HG03280 (cell line): ENCODE measurements around the gene NR2E1.

ENCODE experiments used
- ATAC-seq: cut with Tn5 transposase; IDR thresholded peaks from one replicate; pipeline ENCODE4 v1.9.1; 2021; ENCODE audit warnings: mild to moderate bottlenecking, moderate library complexity; ENCODE audit not compliant: unreplicated experiment

NR2E1 gene

DNA sequence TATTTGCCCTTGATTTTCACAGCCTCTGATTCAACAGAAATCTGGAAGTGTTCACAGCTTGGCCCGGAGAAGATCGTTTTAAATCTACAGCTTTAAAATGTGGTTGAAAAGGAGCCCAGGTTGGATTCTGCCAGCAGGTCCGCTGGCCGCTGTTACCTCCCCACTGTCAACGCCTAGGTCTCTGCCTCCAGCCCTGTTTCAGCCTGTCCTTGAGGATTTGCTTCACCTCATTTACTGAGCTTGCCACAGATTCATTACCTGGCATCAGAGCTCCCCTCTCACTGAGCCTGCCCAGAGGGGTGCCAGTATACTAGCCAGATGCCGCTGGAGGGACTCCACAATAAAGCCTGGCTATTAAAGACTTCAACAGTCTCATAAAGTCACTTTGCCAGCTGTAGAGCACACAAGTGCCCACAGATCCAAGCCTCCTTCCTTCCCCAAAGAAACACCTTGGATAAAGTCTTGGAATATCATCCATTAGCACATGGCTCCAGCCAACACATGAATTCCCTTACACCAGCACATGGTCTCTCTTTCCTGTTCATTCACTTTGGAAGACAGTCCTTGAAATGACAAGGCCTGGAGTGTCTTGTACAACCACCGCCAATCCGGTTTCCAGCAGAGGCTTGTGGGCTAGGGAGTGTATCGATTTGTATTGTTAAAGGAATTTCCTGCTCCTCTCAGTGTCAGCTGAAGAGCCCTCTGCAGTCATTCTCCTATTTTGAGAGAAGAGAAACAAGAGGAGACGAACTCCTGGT lies 9.5 kb upstream of the NR2E1 start:
- no peak for ATAC-seq

DNA sequence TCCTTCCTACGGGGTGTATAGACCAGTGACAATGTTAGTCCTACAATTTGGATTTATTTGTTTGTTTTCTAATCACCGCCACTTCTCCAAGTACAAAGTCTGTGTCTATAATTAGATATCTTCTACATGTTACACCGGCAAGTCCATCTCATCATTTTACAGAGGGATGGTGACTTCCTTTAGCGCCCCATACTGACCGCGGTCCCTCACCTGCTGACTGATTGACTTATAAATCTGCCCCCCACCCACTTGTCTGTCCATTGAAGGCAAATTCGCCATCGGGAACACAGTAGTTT lies 8.9 kb upstream of the NR2E1 start:
- no peak for ATAC-seq

DNA sequence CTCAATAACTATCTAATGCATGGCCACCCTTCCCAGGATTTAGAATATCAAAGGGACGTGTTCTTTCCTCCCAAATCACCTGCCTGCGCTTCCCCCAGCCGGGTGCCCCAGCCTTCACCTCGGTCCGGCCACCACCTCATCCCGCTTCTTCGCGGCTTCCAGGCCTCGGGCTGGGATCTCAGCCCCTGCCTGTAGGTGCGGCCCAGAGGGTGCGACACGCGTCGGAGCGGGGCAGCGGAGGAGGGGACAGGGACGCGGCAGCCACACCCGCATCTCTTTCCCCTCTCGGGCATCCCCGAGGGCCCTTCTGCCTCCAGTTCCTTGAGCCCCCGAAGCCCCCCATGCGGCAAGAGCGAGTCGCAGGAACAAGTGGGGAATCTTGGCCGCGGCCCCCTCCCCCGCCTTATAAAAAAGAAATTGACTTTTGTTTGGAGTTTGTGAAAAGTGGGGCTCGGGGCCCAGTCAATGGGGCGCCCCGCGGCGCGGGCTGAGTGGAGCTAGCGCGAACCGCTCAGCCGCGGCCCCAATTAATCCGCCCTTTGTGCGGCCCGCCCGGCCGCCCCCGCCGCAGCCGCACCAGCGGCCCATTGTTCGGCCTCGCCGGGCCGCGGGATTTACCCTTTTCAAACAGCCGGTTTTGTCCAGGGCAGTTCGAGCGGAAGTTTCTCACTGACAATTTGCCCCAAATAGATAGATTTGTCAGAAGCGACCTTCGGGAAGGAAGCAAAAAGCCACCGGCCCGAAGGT lies 8.4 kb upstream of the NR2E1 start:
- ATAC-seq: no peak

DNA sequence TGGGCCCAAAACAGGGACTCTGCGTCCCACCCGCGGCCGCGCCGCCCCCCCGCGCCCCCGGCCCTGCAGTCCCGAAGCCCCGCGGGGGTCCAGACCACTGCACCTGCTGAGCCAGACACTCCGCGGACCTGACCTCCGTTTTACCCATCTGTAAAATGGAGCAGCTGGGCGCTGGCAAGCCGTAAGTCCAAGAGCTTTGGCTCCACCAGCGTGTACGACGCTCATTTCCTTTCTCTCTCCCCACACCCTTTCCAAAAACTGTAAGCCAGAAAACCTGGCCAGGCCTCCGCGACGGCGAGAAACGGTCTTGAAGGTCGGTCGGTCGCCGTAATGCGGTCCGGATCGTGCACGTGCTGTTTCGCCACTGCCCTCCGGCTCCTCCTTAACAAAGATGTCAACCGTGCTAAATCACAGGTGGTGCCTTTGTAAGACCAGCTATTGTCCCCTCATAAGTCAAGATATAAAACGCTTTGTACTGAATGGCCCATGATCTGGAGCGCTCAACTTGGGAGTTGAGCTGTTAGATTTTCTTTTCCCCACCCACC lies 7.8 kb upstream of the NR2E1 start:
- ATAC-seq: no peak

DNA sequence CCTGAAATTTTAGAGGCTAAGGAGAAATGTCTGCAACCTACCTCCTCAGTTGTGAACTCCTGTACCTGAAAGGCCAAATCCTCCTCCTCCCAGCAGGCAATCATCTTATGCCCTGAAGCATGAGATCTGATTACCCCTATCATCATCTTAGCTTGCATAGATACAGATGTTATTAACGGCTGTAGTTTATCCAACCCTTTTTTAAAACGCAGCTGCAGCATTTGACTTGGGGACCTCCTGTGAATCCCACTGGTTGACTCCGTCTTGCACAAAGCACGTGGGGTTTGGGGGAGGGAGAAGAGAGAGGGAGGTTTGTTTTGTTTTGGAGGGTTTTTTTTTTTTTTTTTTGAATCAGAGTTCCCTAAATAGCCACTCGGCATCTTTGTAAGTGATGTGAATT lies 5.8 kb upstream of the NR2E1 start:
- no peak for ATAC-seq

DNA sequence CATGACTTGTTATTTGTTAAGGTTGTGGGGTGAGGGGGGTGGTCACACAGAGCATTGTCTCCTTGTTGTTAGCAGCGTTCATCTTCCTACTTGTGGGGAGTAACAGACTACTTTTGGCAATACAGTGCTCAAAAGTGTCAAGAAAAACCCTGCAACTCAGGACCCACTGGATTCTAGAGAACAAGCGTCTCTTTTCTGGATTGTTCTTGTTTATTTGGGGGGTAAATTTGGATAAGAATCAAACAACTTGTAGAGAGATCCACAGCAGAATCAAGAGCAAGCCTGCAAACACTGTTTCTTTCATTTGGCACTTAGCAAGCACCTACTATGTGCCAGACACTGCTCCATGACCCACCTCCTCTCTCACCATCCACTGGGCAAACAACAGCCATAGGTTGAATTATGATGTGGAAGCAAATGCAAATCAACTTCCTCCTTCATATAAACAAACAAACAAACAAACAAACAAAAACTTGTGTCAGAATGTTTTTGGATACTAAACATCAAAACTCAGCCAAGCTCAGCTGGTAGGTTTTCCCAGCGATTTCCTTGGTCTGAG lies 4.0 kb upstream of the NR2E1 start:
- no peak for ATAC-seq

DNA sequence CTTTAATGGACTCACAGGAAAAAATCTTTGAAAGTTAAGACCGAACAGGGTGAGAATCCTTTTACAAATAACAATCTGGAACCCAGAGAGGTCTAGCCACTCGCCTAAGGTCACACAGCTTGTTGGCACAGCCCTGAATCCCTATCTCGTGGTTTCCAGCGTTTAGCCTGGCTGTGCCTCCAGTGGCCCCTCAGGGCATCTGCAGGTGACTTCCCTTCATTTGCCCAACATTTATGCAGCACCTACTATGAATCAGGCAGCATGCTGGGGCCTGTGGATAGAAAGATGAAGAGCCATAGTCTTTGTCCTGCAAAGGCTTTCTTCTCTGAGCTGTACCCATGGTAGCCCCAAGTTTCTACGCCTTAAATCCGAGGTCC lies 2.6 kb upstream of the NR2E1 start:
- ATAC-seq: no peak

DNA sequence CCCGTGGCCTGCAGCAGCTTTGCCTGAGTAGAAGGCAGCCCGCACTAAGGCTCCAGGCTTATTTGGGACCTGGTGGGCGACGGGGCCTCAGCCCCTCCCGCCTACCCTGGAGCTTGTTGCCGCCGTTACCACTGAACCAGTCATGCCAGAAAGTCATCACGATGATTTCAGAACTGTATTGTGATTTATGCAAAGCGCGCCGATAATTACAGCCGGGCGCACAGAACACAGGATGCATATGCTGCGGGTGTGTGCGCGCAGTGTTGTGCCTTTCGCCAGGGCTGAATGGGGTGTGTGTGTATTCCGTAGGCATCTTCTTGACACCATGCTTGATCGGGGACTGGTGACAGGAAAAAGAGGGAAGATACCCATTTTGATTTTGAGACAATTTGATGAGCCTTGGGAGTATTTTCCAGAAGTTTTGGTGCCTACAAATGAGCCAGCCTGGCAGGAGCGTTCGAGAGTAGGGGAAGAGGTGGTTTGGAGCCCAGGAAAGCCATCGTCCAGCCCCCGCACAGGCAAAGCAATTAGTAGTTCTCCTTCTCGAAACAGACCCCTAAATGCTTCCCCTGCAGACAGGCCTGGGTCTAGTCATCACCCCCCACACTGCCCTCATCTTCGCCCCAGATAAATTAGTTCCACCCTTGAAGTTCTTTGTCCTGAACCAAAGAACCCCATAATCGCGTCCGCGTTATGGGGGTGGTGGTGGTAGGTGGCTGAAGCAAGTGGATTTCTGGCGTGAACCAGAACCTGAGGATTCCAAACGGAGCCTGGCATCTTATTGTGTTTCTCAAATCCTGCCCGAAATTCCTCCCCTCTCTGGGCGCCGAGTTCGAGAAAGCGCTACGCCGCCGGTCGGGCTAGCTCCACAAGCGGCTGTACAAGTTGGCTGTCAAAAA lies 1.9 kb upstream of the NR2E1 start:
- ATAC-seq: no peak

DNA sequence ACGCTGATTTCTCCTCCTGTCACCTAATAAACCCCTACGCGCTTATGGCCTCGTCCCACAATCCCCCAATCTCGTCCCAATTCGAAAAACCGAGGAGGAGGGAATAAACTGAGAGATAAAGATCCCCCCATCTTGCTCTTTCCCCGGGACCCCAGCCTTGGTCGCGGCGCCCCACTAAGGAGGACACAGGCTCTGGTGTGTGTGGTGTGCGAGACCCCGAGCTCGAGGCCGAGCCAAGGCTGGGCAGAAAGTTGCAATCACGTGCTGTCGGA lies 1.3 kb upstream of the NR2E1 start:
- no peak for ATAC-seq

DNA sequence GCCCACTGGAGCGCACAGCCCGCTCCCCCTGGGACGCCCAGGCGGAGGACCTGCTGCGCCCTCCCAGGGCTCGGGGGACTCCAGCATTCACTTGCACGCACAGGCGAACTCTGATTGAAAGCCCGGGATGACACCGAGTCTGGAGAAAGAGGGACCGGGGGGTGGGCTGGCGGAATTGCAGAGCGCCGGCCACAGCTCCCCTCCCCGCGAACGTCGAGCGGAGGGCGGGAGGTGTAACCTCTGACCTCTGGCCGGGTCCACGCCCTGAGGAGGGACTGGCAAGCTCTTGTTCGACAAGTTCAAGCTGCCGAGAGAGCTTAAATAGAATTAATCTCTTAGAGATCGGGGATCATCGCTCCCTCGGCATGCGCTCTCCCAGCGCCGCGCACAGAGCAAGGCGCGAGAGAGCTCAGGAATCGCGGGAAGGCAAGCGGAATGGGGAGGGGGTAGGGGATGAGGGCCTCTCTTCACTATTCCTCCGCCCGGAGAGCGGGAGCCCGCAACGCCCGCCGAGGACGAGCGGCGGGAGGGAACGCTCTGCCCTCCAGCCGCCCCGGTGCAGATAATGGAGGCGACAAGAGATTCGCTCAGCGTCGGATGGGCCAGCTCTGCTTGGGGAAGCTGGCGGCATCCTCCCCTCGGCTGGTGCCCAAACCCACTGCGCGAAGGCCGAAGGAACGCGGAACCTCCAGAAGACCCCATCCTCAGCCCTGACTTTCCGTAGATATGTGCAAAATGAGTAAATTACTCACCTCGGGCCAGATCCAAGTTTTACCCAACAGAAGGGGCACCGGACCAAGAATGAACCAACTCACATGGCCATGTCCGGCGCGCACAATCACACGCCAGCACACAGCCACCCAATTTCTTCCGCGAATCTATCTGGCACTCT lies 761 bp upstream of the NR2E1 start:
- ATAC-seq: no peak

DNA sequence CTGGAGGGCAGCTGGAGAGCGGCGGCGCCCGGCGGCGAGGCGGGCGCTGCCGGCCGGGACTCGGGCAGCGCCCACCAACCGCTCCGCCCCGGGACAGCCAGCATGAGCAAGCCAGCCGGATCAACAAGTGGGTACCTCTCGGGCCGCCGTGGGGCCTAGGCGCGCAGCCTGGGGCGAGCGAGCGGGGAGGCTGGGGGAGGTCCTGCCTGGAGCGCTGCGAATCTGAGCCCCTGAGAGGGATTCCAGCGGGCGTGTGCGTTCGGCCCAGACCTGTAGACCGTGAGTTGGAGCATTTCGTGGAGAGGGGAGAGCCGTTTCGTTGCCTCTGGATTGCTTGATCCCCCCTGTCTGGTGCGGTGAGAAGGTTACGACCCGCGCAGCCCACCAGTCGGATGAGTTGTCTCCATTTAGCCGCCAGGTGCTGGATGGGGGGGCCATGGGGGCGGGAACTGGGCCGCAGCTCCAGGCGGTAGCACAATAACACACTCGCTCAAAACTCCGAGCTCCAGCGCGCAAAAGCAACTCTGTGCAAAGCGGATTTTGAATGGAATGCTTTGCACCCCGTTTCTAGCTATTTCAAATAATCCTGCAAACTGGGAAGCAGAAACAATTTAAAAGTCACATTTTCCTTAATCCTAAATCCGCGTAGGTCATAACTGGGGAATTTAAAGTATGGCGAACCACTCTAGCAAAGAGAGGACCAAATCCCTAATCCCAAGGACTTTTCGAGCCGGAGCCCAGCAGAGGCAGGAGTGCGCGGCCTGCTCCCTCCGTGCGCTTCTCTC lies 1.0 kb downstream of the NR2E1 start:
- no peak for ATAC-seq

DNA sequence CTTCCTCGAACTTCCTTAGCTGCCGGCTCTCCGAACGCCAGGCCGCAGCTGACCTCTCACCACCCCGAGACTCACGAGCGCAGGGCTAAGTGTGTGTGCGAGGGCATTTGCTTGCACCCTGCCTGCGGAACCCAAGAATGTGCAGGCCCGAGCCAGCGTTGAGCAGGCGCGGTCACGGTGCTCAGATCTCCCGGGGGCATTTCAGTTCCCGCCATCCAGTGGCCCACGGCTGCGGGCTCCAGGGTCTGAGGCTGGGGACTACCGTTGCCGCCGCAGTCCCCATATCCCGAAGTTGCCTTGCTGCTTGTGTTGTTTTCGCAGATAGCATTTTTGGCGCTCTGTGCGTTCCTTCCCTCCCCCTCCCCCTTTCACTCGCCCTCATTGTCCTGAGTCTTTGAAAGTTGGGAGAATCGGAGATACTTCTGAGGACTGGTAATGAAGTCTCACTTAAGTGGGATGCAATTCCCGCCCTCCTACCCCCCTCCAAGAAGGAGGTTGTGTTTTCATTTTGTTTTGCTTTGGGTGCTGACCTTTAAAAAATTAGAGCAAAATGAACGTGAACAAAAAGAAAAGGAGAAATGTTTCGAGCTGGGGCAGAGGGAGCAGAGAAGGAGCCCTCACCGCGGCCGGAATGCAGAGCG lies 1.7 kb downstream of the NR2E1 start:
- ATAC-seq: no peak

DNA sequence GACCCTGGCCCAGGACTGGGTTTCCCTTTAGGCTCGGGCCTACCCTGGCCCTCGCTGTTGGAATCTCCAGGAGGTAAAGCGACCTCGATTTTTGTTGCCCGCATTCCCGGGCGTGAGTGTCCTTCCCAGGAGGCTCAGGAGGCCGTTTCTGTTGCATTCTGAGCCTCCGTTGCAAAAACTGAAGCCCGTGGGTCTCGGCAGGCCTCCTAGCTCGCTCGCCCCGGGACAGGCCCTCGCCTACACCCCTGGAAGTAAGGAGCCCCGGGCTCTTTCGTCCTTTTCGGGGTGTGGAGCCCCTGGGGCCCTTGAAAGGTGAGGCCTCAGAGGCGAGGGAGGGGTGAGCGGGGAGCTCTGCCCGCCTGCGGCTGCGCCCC lies 2.3 kb downstream of the NR2E1 start:
- no peak for ATAC-seq

DNA sequence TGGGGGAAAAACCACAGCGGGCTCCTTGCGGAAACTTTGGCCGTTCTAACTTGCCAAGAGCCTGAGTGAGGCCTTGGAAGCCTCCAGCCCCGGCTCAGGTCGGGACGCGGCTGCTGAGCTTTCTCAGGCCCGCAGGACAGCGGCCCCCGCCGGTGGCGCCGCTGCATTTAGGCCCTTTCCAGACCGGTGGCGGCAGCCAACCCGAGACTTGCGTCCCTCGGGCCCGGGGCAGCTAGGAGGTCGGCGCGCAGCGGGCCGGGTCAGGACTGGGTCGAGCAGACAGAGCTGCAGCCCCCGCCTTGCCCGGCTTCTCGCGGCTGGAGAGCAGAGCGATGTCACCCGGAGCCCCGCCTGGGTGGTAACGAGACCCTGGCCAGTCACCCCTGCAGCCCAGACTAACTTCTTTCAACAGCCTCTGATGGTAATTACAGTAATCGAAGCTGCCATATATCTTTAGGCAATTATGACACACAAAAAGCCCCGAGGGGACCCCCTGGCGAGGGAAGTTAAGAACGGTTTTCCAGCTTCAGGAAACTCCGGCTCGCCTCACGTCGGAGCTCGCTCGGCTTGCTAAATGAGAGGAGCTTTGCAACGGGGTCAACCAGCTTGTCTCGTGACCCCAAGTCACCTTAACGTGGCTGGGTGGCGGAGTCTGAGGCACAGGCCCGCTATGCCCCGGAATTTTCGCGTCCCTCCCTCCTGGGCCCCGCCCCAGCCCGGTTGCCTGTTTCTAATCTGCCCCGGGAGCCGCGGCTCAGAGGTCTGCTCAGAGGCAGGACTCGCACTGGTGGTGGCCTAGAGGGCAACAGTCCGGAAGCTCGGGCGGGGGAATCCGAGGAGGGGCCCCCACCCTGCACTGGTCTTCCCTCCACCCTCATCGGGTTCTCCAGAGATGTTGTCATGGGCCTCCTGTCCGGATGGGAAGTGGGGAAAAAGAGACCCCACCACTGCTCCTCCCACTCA lies 3.0 kb downstream of the NR2E1 start:
- ATAC-seq: no peak

DNA sequence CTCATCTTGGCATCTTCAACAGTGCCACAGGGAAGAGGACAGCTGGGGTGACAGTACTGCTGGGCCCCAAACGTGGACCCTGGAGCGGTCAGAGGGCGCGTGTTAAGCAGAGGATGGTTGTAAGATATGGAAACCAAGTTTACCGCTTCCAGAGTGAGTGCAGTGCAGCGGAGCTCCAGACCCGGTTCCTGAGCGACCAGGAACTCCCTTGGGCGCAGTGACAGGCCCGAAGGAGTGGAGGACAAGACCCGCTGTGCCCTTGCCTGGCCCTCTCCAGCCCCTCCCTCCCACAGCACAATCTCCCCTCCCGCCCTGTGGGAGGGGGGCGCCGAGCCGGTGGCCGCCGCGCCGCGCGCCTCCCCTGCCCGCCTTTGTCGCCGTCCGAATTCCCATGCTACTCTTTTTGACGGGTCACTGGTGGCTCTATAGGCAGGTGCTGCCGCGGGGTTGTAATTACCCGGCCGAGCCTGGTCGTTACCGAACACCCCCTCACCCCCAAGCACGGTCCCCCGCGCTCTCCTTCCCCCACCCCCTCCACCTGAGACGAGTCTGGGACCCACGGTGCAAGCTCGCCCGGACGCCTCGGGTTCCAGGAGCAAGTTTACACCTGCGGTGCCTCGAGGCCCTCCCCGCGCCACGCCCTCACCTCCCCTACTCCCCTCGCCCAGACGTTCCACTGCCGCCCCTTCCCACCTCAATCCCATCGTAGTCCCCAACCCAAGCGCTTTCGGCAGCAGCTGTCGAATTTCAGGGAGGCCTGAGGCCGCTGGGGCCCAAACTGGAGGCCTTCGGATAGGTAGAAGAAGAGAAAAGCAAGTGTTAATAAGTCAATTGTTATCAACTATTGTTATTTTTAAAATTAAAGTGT lies 3.9 kb downstream of the NR2E1 start:
- ATAC-seq: no peak

DNA sequence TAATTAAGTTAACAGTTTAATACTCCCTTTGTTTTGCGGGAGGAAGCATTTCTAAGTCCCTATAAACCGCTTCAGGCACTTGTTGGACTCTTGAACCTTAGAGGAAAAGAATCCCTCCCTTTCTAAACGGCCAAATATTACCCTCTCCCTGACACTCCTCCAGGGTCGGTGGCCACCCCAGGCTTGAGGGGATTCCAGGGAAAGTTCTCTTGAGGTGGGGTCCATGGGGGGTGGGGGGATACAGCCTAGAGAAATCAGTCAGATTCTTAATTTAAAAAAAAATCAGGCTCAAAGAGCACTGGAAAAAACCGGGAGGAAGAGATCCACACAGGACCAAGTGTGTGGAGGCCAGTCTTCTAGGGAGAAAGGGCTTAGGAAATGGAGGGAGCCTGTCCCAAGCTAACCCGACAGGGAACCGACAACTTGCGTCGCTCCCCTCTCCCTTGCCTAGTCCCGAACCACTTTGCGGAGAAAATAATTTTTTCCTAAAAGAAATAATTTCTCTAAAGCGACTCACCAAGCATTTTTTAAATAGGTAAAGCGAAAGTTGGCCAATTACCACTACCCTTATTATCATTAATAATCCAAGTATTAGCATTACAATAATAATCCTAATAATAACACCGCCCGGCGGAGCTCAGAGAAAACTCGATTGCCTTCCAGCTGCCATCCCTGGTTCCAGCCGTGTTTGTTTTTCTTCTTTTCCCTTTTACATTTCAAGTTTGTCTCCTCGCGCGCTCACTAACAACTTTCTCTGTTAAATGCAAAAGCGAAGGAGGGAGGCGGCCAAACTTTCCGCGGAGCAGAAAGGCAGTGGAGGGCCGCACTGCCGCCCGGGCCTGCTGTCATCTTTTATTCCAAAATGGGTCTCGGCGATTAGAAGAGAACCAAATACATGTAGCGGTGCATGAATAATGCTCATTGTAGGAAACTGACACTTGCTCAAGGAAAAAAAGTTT lies 4.8 kb downstream of the NR2E1 start:
- no peak for ATAC-seq
